NT2/D1 (cell line): Measurements from ENCODE around the gene RHEB.

Experiments
- SUZ12 ChIP-seq: IDR thresholded peaks from 2 replicates; pipeline ENCODE4 v1.6.1; 2011; ENCODE audit not compliant: insufficient read length, insufficient read depth; ENCODE audit errors: extremely low read depth
- YY1 ChIP-seq: IDR thresholded peaks from 2 replicates; pipeline ENCODE4 v1.6.1; 2011; ENCODE audit not compliant: insufficient read length, insufficient read depth
- ZNF274 ChIP-seq: IDR thresholded peaks from 2 replicates; pipeline ENCODE4 v1.6.1; 2011; ENCODE audit warnings: mild to moderate bottlenecking, low read depth, low read length

DNA sequence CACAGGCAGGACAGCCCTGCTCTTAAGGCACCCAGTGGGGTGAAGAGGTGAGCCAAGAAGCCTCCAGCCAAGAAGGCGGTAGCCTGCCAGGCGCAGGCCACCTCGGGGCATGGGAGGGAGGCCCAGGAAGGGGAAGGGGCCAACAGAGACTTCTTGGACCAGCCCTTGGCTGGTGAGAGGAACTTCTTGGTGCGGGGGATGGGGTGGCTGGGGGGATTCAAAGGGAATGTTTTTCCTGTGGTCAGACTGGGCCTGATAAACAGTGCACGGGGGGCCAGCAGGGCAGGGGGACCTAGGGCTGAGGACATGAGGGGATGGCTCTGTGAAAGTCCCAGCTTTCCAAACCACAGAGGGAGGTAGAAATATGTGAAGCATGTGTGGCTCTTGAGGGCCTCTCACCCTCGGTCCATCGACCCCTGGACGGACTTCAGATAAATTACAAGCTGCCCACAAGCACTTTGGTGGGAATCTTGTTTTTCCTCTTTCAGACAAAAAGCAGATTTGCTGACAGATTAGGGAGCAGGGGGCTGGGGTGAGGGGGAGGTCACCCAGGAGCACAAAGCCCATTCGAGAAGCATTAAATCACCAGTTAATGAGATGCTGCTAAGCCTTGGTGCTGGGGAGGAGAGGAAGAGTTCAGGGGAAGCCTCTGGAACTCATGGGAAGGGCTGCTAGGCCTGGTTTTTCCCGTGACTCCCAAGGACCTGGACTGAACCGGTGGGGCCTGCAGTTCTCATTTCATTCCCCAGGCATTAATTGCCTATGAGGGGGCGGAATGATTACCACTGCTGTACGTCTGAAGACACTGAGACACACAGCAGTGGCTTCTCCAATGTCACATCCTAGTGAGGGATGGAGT, 91.1 kb downstream of the RHEB start:
- TF ChIP-seq SUZ12 (no peak), YY1 (no peak), ZNF274 (no peak)
